ENCODE results near the gene BMPR1A.

DNA sequence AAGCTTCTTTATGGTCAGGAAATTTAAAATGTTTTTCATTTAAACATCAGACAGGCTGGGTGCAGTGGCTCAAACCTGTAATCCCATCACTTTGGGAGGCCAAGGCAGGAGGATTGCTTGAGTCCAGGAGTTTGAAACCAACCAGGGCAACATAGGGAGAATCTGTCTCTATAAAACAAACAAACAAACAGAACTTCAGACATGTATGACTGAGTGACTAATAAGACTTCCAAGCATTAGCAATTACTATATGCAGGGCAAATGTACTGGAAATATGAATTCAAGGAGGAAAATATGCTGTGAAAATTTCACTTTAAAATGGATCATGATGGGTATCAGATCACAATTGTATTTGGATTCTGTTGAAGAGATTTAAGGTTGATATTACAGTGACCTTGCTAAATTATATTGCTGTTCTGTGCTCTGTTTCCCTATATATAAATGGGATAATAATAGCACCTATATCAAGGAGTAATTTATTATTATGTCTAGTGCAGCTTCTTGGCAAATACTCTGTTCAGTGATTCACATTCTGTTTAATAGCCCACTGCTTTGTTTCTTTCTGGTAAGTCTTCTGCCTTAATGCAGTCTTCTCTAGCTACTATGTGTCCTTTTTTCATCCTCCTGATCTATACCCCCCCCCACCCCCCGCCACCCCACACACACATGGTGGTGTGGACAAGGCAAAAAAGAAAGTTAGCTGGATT lies 36.2 kb downstream of the BMPR1A start:
- TF ChIP-seq, protein P1, sequence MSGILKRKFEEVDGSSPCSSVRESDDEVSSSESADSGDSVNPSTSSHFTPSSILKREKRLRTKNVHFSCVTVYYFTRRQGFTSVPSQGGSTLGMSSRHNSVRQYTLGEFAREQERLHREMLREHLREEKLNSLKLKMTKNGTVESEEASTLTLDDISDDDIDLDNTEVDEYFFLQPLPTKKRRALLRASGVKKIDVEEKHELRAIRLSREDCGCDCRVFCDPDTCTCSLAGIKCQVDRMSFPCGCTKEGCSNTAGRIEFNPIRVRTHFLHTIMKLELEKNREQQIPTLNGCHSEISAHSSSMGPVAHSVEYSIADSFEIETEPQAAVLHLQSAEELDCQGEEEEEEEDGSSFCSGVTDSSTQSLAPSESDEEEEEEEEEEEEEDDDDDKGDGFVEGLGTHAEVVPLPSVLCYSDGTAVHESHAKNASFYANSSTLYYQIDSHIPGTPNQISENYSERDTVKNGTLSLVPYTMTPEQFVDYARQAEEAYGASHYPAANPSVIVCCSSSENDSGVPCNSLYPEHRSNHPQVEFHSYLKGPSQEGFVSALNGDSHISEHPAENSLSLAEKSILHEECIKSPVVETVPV (CRISPR knock-in tag; IDR thresholded peaks at IDR 0.05): no peak
- no peak for TF ChIP-seq GLIS3 (CRISPR knock-in tag; IDR thresholded peaks at IDR 0.05)
- no peak for TF ChIP-seq OSR1 (CRISPR knock-in tag; IDR thresholded peaks at IDR 0.05)
- TF ChIP-seq ZNF70 (CRISPR knock-in tag; IDR thresholded peaks at IDR 0.05): no peak
- no peak for TF ChIP-seq ESRRG (CRISPR knock-in tag; IDR thresholded peaks at IDR 0.05)
- TF ChIP-seq, protein P2, sequence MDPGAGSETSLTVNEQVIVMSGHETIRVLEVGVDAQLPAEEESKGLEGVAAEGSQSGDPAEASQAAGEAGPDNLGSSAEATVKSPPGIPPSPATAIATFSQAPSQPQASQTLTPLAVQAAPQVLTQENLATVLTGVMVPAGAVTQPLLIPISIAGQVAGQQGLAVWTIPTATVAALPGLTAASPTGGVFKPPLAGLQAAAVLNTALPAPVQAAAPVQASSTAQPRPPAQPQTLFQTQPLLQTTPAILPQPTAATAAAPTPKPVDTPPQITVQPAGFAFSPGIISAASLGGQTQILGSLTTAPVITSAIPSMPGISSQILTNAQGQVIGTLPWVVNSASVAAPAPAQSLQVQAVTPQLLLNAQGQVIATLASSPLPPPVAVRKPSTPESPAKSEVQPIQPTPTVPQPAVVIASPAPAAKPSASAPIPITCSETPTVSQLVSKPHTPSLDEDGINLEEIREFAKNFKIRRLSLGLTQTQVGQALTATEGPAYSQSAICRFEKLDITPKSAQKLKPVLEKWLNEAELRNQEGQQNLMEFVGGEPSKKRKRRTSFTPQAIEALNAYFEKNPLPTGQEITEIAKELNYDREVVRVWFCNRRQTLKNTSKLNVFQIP (CRISPR knock-in tag; IDR thresholded peaks at IDR 0.05; ENCODE audit: borderline replicate concordance, low read depth): no peak
- no peak for TF ChIP-seq ISL1 (CRISPR knock-in tag; IDR thresholded peaks at IDR 0.05)
- TF ChIP-seq RARB (CRISPR knock-in tag; IDR thresholded peaks at IDR 0.05): no peak
- TF ChIP-seq, protein P3, sequence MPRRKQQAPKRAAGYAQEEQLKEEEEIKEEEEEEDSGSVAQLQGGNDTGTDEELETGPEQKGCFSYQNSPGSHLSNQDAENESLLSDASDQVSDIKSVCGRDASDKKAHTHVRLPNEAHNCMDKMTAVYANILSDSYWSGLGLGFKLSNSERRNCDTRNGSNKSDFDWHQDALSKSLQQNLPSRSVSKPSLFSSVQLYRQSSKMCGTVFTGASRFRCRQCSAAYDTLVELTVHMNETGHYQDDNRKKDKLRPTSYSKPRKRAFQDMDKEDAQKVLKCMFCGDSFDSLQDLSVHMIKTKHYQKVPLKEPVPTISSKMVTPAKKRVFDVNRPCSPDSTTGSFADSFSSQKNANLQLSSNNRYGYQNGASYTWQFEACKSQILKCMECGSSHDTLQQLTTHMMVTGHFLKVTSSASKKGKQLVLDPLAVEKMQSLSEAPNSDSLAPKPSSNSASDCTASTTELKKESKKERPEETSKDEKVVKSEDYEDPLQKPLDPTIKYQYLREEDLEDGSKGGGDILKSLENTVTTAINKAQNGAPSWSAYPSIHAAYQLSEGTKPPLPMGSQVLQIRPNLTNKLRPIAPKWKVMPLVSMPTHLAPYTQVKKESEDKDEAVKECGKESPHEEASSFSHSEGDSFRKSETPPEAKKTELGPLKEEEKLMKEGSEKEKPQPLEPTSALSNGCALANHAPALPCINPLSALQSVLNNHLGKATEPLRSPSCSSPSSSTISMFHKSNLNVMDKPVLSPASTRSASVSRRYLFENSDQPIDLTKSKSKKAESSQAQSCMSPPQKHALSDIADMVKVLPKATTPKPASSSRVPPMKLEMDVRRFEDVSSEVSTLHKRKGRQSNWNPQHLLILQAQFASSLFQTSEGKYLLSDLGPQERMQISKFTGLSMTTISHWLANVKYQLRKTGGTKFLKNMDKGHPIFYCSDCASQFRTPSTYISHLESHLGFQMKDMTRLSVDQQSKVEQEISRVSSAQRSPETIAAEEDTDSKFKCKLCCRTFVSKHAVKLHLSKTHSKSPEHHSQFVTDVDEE (CRISPR knock-in tag; IDR thresholded peaks at IDR 0.05): no peak
- TF ChIP-seq ZFP30 (CRISPR knock-in tag; IDR thresholded peaks at IDR 0.05): no peak
- no peak for TF ChIP-seq ZNF565 (CRISPR knock-in tag; conservative IDR thresholded peaks at IDR 0.05; ENCODE audit: low read depth)
- TF ChIP-seq ZC3H10 (CRISPR knock-in tag; IDR thresholded peaks at IDR 0.05): no peak
- TF ChIP-seq BACH2 (CRISPR knock-in tag; IDR thresholded peaks at IDR 0.05; ENCODE audit: borderline replicate concordance): no peak
- TF ChIP-seq TCF4 (CRISPR knock-in tag; IDR thresholded peaks at IDR 0.05; ENCODE audit: borderline replicate concordance): no peak

Data from SK-N-SH treated with all-trans-retinoic acid at 6 μM for 48 hours (cell line).